HG03039 (cell line): ENCODE measurements around the gene PROC.

ENCODE experiments used
- ATAC-seq: cut with Tn5 transposase; IDR thresholded peaks from one replicate; pipeline ENCODE4 v1.9.1; 2021; ENCODE audit warnings: mild to moderate bottlenecking, moderate library complexity; ENCODE audit not compliant: unreplicated experiment

Gene PROC

GRCh38 chr2:127418300-127419111, at the start of gene PROC:
PROC (plus strand) TSS chr2:127418427; CDS start chr2:127419943, 1,516 bp downstream.
- no peak for ATAC-seq

GRCh38 chr2:127370010-127370409, 48.2 kb upstream of the PROC start:
- no peak for ATAC-seq

- ATAC-seq = no peak
Observed at GRCh38 chr2:127371037-127371436, 47.2 kb upstream of the PROC start.

GRCh38 chr2:127373362-127374083, 44.7 kb upstream of the PROC start:
- ATAC-seq = no peak

- no peak for ATAC-seq
Observed at GRCh38 chr2:127376257-127376656, 42.0 kb upstream of the PROC start.

GRCh38 chr2:127377262-127377661, 41.0 kb upstream of the PROC start:
- no peak for ATAC-seq

- ATAC-seq = no peak
Observed at GRCh38 chr2:127378720-127379119, 39.5 kb upstream of the PROC start.

GRCh38 chr2:127379712-127380355, 38.4 kb upstream of the PROC start:
- ATAC-seq = no peak

GRCh38 chr2:127381762-127382161, 36.5 kb upstream of the PROC start:
- no peak for ATAC-seq

GRCh38 chr2:127382831-127383230, 35.4 kb upstream of the PROC start:
- no peak for ATAC-seq

GRCh38 chr2:127384529-127384928, 33.7 kb upstream of the PROC start:
- no peak for ATAC-seq

- no peak for ATAC-seq
Observed at GRCh38 chr2:127386246-127386645, 32.0 kb upstream of the PROC start.

- ATAC-seq = peak; percentile 62
Observed at GRCh38 chr2:127386764-127387654, 31.2 kb upstream of the PROC start.

GRCh38 chr2:127387655-127388422, 30.4 kb upstream of the PROC start, which contains the start of gene MAP3K2:
MAP3K2 (minus strand) TSS chr2:127387975; CDS start chr2:127343129, 44,846 bp downstream.
- peak; percentile 78 for ATAC-seq

GRCh38 chr2:127388423-127389164, 29.6 kb upstream of the PROC start:
- peak; percentile 1 for ATAC-seq

- no peak for ATAC-seq
Observed at GRCh38 chr2:127389778-127390435, 28.3 kb upstream of the PROC start.

GRCh38 chr2:127392133-127392827, 25.9 kb upstream of the PROC start:
- ATAC-seq = no peak
